Activated gamma-delta T cell treated with anti-CD3 and anti-CD28 coated beads, Interleukin-2, amount 50 U/mL, for 16 hours (primary cell): ENCODE data around the gene NPPA.

Experiments
- DNase-seq: peaks from one replicate; pipeline ENCODE4 v3.0.0-alpha.2; 2020; ENCODE audit warnings: low read depth

NPPA gene

DNA sequence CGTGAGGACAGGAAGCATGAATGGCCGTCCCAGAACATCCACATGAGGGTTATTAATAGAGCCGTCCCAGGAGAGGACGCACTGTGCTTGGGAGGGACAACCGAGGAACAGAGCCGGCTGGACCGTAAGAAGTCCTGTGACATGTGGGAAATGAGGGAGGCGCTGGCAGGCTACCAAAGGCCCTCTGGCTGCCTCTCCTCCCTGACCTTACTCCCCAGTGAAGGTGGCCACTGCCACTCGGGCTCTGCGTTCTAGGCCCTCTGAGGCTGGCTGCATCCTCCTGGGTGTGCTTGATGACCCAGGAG is 26.6 kb upstream of the NPPA start:
- DNase-seq: no peak

DNA sequence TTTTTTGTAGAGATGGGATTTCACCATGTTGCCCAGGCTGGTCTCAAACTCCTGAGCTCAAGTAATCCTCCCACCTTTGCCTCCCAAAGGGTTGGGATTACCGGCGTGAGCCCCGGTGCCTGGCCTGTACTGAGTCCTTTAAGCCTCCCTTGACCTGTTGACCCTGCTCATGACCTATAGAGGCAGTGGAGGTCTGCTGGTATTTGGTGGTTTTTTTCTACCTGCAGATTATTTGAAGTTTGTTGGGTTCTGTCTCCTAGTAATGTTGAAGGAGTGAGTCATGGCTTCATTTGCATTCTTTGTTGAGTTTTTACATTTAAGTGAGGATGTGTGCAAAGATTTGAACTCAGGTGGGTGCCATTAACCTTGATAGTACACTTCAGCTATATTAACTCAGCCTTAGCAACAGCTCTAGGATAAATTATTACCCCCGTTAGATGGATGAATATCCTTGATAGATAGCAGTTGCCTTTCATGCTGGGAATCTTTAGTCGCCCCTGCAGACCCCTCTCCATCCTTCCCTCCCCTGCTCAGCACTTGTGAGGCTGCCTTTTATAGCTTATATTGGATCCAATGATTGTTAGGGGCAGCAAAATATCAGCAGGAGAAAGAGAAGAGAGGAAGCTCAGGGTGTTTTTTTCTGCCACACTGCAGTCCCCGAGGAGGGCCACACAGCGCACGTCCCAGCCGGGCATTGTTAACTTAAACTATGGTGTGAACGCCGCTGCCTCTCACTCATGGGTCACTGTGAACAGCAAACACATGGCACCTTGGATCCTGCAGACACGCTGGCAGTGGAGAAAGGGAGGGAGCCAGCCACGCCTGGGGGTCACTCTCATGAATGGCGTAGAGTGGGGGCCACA is 26.0 kb upstream of the NPPA start:
- DNase-seq: no peak

DNA sequence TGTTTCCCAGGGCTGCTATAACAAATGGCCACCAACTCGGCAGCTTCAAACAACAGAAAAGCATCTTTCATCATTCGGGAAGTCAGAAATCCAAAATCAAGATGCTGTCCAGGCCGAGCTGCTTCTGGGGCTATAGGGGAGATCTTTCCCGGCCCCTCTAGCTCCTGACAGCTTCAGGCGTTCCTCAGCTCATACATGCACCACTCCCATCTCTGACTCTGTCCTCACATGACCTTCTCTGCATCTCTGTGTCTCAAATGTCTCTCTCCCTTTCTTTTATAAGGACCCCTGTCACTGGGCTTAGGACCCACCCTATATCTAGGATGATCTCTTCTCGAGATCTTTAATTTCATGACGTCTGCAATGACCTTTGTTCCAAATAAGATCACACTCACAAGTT is 25.0 kb upstream of the NPPA start:
- DNase-seq: no peak

DNA sequence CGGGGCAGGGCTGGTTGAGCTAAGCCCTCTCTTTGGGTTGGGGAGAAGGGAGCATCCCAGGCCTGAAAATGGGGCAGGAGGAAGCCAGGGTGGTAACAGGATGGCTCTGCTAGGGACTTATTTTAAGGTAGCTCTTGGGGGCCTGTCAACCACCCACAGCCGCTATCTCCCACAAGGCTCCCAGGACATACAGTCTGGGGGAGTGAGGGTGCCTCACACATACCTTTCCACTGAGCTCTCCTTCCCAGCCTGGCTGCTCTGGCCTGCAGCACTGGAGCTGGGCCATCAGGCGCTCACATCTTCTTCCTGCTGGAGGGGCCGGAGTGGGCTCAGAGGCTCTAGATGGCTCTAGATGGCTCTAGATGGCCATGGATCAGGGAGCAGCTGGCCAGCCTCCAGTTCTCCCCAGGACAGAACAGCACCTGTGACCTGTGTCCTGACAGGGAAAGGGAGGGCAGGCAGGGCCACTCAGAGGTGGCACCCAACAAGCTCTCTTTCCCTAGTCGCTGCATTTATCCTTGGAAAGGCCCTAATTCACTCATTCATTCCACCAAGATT is 22.1 kb upstream of the NPPA start:
- DNase-seq: no peak

DNA sequence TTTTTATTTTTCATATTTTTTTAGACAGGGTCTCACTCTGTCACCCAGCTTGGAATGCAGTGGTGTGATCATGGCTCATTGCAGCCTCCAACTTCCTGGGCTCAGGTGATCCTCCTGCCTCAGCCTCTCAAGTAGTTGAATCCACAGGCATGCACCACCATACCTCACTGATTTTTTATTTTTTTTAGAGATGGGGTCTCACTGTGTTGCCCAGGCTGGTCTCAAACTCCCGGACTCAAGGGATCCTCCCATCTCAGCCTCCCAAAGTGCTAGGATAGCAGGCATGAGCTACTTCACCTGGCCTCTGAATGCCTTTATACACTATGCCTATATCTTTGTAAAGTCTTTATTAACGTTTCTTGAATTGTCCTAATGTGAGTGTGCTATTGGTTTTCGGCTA is 21.5 kb upstream of the NPPA start:
- DNase-seq: no peak

DNA sequence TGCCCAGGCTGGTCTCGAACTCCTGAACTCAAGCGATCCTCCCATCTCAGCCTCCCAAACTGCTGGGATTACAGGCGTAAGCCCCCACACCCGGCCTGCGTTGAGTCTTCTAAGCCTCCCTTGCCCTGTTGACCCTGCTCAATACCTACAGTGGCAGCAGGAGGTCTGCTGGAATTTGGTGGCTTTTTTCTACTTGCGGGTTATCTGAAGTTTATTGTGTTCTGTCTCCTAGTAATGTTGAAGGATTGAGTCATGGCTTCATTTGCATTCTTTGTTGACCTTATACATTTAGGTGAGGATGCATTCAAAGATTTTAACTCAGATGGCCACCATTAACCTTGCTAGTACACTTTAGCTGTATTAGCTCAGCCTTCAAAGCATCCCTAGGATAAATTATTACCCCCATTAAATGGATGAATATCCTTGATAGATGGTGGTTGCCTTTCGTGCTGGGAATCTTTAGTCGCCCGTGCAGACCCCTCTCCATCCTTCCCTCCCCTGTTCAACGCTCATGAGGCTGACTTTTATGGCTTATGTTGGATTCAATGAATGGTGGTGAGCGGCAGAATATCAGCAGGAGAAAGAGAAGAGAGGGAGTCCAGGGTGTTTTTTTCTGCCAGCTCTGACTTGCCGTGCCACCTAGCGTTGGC is 20.9 kb upstream of the NPPA start:
- DNase-seq: no peak

DNA sequence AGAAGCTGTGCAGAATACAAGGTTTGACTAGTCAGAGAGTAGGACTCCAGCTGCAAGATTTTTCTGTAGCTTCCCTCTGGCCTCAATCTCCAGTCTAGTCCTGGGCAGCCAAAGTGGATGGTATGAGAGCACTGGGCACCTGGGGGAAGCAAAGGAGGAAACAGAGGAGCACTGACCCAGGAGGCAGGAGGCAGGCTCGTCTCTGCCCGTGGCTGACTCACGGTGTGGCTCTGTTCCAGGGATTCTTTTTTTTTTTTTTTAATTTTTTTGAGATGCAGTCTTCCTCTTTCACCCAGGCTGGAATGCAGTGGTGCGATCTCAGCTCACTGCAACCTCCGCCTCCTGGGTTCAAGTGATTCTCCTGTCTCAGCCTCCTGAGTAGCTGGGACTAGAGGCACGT is 15.3 kb upstream of the NPPA start:
- DNase-seq: no peak

DNA sequence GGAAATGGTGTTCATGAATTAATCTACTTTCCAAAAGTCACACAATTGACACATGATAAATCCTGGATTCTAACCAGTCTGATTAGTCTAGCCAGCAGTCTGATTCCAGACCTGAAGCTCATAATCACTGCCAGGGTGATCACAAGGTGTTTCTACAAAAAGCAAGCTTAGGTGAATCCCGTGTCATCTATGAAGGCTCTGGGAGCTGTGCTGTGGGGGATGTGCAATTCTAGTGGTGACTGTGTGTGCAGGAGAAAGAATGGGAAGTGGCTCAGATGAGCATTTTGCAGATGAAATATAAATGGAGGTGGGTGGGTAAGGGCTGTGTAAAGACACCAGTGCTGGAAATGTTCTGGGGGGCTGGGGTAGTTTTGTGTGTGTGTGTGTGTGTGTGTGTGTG is 13.0 kb upstream of the NPPA start:
- no peak for DNase-seq

DNA sequence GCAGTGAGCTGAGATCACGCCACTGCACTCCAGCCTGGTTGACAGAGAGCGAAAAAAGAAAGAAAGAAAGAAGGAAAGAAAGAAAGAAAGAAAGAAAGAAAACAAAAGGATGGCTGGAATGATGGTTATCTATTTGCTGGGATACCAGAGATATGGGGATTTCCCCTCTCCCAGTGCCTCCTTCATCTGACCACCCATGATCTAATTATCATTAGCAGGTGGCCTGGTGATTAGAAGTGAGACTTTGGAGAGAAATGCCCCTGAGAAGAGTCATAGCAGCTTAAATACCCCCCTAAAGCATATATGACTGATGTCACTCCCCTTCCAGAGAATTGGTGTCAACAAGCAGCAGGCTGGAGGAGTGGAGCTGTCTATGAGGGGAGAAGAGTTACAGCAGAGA is 12.5 kb upstream of the NPPA start:
- DNase-seq: no peak

DNA sequence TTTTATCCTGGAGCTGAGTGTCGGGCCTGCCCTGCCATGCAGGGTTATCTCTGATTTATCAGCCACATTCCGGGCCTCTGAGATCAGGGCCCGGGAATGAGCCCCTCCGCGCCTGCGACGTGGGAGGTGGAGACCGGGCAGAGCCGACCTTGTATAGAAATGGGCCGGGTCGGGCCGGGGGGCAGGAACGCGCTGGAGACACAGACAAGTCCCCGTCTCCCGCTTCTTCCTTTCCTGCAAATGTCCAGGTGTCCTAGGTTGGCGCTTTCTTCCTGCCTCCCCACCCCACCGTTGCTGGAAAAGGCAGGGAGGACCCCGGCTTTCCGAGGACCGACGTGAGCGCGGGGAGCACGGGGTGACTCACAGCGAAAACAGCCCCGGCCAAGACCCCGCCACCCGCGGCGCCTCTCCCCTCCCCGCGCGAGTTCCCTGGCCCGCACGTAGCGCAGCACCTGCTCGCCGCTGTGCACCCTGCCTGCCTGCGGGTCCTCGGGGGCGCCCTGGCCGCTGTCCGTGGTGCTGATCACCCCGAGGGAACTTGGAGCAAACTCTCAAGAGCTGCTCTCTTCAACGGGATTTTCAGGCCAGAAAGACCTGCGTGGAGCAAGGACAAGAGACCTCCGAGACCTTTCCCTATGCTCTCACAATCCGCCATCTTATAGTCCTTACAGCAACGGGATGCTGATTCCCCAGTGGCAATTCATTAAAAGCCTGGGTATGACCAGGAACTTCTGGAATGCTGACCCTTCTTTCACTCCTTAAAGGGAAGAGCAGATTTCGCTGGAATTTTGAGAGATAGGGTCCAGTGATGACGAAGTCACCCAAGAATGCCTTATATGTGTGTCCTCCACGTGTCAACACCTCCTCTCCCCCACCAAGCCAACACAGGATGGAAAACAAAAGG is 11.6 kb upstream of the NPPA start:
- DNase-seq: peak; percentile 52

DNA sequence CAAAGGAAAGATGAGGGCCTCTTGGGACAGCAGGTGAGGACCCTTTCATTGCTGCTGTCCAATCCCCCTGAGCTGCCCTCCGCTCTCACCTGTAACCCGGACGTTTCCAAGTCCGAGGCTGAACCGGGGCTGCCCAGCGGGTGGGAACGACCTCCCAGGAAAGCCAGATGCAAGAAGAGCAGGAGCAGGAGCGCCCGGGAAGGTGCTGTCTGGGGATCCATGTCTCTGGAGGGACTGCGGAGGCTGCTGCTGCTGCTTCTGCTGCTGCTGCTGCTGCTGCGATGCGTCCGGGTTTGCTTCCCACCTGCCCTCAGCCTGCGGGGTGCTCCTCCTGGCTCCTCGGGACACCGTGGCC is 11.0 kb upstream of the NPPA start, which contains the start of gene NPPB:
NPPB (minus strand) TSS at position 333 of the 355 bp plus-strand sequence; CDS start at position 221, 112 bp downstream.
- DNase-seq: no peak

DNA sequence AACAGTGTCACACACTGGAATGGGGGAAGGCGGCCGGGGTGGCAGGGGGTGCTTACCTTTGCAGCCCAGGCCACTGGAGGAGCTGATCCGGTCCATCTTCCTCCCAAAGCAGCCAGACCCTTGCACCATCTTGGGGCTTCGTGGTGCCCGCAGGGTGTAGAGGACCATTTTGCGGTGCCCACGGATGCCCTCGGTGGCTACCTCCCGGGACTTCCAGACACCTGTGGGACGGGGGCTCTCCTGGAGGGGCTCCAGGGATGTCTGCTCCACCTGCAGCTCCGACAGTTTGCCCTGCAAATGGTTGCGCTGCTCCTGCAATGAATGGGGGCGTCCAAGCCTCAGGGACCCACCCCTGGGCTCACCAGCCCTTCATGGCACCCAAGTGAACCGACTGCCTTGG is 10.6 kb upstream of the NPPA start:
- no peak for DNase-seq

DNA sequence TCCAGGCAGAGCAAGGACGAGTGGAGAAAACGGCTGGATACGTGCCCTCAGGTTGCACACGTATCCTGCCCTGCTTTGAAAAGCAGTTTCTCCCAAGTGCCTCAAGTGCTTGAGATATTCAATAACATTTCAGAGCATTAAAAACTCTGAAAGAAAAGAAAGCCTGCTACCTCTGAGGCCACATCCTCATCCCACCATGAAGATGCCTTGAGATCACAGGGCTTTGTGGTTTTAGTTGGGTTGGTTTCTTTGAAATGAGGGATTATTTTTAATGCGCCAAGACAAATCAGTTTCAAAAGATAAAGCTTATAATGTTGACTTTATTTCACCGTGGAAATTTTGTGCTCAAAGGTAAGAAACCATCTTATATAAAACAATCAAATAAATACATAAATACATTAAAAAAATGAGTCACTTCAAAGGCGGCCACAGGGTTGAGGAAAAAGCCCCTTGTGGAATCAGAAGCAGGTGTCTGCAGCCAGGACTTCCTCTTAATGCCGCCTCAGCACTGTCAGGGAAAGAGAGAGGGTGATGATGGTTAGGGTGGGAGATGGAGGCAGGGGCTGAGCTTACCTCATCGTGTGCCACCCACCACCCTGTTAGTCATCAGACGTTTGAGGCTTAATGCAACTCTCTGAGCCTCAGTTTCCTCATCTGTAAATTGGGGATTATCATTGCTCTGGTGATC is 9.7 kb upstream of the NPPA start:
- DNase-seq: no peak

DNA sequence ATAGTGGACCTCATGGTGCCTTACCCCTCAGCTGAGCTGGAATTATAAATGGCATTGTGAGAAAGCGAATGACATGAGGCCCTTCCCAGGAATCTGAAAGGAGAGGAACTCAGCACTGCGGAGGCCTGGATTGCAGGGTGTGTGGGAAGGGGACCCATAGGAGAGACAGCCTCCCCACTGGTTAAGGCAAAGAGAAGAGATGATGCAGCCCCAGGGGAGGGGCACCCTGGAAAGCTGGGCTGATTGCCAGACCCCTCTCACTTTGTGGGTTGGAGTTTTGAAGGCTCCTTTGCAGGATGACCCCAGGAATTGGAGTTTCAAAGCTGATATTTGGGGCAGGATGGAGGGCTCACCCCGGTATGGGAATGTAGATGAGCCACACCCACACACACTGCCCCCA is 9.1 kb upstream of the NPPA start:
- DNase-seq: no peak

DNA sequence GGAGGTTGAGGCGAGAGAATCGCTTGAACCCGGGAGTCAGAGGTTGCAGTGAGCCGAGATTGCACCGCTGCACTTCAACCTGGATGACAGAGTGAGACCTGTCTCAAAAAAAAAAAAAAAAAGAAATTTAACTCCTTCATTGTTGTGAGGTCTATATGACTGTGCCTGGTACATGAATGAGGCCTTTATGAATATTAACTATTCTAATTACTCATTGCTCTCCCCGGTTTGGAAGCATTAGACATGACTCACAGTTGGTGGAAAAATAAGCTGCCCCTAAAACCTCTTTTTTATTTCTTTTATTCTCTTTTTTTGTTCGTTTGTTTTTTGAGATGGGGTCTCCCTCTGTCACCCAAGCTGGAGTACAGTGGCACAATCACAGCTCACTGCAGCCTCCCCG is 7.8 kb upstream of the NPPA start:
- DNase-seq: no peak

DNA sequence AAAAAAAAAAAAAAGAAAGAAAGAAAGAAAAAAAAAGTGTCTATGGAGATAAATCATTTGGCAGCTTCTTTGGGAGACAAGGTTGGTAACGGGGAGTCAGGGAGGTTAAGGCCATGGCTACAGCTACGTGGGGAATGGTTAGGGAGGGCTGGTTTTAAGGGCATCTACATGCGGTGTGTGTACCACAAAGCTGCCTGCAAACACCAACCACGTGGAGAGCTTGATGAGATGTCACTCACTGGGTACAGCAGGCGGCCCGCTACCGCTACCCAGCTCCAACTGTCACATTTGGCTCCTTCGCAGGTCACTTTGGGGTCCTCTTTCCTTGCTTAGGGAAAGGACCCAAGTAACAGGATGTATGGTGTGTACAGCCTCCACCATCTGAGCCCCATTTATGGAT is 6.9 kb upstream of the NPPA start:
- no peak for DNase-seq

DNA sequence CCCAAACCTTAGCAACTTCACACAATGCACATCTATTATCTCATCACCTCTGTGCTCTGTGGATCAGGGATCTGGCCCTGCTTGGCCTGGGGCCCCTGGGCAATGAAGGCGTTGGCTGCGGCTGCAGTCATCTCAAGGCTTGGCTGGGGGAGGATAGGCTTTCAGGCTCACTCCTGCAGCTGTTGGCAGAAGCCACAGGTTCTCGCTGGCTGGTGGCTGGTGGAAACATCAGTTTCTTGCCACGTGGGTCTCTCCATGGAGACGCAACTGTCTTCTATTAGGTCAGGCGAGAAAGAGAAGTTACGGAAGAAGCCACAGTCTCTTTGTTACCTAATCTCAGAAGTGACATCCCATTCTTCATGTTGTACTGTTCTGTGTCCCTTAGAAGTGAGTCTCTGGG is 3.6 kb upstream of the NPPA start:
- DNase-seq: no peak

DNA sequence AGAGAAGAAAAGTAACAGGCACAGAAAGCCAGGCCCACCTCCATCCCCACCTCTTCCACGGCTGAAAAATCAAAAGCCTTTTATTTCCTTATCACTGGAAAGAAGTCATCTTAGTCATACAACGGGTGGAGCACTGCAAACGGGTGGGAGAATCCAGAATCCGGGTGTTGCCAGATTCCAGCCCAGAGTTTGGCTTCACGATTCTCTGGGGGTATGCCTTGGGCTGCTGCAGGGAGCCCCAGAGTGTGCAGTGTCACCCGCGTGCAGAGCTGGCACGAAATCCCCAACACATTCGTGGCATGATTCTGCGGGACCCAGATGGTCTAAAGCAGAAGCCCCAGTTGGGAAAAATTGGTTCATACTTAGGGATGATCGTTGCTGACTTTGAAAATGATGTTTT is 2.6 kb upstream of the NPPA start:
- no peak for DNase-seq

DNA sequence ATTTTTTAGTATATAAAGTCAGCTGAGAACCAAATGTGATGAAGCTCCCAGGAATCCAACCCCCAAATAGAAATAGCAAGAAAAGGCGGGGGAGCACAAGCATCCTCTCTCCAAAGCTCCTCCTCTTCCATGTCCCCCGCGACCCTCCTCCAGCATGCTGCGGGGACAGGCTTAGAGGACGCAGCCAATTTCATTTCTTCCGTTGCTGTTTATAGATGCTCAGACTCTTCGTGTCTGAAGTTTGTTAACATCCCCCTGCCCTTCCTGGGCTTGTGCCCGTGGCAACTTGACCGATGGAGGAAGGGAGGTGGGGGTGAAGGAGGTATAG is 754 bp upstream of the NPPA start:
- no peak for DNase-seq

DNA sequence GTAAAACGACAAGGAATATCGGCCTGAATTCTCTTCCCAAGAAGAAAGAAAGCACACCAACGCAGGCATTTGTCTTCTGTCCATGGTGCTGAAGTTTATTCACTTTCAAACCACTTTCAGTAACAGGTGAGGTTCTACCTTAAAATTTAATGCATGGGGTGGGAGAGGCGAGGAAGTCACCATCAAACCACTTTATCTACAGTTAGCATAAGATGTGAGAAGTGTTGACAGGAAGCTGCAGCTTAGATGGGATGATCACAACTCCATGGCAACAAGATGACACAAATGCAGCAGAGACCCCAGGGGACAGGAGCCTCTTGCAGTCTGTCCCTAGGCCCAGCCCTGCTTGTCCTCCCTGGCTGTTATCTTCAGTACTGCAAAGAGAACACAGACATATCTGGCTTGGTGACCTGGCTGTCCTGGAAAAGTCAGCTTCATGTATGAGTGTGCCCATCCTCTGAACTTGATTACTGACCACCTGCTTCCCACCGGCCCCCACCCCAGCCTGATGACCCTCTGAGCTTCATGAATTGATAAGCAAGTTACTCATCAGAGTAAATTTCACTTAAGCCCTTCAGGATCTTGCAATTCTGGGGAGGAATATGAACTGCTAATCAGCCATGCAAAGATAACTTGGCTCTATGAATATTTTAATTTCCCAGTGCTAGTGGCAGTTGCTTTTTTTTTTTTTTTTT is 1.8 kb downstream of the NPPA start:
- no peak for DNase-seq

DNA sequence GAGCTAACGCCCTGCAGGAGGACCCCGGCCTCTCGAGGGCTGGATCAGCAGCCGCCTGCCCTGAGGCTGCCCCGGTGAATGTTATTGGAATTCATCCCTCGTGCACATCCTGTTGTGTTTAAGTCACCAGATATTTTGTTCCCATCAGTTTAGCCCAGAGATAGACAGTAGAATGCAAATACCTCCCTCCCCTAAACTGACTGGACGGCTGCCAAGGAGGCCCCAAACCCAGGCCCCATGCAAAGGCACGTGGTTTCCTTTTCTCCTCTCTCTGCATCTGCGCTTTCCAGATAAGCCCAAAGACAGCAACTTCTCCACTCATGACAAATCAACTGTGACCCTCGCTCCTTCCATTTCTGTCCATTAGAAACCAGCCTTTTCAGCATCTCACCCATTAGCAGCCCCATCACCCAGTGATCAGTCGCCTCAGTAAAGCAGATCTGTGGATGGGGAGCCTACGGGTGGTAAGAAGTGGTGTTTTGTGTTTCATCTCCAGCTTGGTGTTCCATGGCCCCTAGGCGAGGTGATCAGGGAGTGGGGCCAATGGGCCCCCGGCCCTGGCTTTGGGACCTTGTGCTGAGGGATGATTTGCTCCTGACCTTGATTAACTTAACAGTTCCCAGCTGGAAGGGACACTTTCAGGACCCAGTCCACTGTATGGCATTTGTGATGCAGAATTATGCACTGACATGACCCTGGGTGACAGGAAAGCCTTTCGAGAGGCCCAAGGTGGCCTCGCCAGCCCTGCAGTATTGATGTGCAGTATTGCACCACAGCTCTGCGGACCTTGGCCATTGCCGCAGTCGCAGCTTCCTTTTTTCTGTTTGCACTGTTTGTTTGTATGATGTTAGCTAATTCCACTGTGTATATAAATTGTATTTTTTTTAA is 5.2 kb downstream of the NPPA start:
- DNase-seq: no peak
